ENCODE data around the gene DNAJB8.

DNA sequence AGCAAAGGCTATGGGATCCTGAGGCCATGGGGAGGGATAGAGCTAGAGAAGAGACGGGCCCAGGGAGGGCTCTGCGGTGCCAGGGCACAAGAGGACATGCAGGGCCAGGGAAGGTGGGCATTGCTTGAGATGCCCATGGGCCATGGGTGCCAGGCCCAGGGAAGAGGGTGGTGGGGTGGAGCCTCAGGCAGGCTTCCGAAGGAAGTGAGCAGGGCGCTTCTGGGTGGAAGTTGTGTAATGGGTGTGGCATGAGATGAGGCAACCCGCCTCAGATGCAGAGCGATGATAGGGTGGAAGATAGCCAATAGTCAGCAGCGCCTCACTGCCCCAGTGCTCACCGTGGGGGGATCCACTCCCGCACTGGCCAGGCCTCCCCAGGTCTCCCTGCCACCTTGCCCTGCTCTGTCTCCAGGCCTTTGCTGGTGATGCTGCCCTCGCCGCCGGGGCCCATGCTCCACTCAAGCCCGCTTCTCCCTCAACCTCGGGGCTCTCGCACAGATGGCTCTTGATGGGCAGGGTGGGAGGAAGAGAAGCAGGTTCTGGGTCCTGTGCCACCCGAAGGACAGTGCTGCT is 51.4 kb downstream of the DNAJB8 start:
- no peak for TF ChIP-seq POLR2A (IDR thresholded peaks at IDR 0.05)
- TF ChIP-seq, protein P1, sequence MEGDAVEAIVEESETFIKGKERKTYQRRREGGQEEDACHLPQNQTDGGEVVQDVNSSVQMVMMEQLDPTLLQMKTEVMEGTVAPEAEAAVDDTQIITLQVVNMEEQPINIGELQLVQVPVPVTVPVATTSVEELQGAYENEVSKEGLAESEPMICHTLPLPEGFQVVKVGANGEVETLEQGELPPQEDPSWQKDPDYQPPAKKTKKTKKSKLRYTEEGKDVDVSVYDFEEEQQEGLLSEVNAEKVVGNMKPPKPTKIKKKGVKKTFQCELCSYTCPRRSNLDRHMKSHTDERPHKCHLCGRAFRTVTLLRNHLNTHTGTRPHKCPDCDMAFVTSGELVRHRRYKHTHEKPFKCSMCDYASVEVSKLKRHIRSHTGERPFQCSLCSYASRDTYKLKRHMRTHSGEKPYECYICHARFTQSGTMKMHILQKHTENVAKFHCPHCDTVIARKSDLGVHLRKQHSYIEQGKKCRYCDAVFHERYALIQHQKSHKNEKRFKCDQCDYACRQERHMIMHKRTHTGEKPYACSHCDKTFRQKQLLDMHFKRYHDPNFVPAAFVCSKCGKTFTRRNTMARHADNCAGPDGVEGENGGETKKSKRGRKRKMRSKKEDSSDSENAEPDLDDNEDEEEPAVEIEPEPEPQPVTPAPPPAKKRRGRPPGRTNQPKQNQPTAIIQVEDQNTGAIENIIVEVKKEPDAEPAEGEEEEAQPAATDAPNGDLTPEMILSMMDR (IDR thresholded peaks at IDR 0.05) = no peak
